ENCODE results near the gene CLEC2L. TPM values are rescaled to one million over a fixed set of nuclear protein-coding genes. Genes with fewer than 3 reads are reported as not detected.

Gene CLEC2L
- polyA plus RNA-seq, 3 donors: 0.22 TPM; not detected in 2

- H3K27ac ChIP-seq (ENCODE audit: low read depth, low read length): no peak overlapping the region
- 95 to 98% (median 96%) methylated on average over 7 of the region's 7 CpGs for WGBS, 3 donors
These were observed 64.0 kb downstream of the CLEC2L start for GRCh38 chr7:139587535-139587934.

GRCh38 chr7:139588632-139589031 is 65.1 kb downstream of the CLEC2L start:
- WGBS, 3 donors: 38 to 69% (median 56%) methylated on average over 7 of the region's 7 CpGs
- H3K27ac ChIP-seq (ENCODE audit: low read depth, low read length): no peak overlapping the region

GRCh38 chr7:139589474-139589873 is 66.0 kb downstream of the CLEC2L start:
- H3K27ac ChIP-seq (ENCODE audit: low read depth, low read length): no peak overlapping the region
- WGBS, 3 donors: 93 to 100% (median 98%) methylated on average over 1 of the region's 1 CpG

DNA sequence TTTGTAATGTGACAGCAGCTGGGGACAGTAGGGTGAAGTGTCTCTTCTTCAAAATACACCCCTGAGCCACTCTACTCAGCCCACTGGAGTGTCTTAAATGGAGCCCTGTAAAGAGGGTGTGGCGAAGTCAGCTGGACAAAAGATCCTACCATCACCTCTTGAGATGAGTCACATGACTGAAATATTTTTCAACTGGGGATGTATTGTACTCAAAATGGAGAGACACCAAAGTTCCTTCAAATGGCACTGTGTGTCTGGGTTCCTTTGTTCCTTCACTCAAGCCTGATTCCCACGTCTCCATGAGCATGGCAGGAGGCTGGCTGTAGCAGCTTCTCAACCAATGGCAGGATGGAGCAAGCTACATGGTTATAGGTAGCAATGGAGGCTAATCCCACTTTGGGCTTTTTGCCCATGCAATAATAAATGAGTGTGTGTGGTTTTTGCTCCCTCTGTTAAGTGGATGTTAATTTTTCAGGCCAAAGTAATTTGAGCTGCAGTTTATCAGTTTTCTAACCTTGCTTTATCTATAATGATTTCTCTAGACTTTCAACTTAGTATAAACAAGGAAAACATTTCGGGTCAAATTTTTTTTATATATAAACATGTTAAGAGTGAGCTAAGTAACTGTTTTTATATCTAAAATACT is 68.2 kb downstream of the CLEC2L start:
- no peak overlapping the region for H3K27ac ChIP-seq (ENCODE audit: low read depth, low read length)
- 81 to 94% (median 92%) methylated on average over 3 of the region's 3 CpGs for WGBS, 3 donors

GRCh38 chr7:139592801-139593461 is 69.4 kb downstream of the CLEC2L start:
- 88 to 97% (median 94%) methylated on average over 4 of the region's 4 CpGs for WGBS, 3 donors
- H3K27ac ChIP-seq (ENCODE audit: low read depth, low read length): no peak overlapping the region

- 92 to 99% (median 98%) methylated on average over 2 of the region's 2 CpGs for WGBS, 3 donors
These were observed 70.6 kb downstream of the CLEC2L start for GRCh38 chr7:139594090-139594489.

More at GRCh38 chr7:139594090-139594489, 70.6 kb downstream of the CLEC2L start:
- no peak overlapping the region for H3K27ac ChIP-seq (ENCODE audit: low read depth, low read length)

Other genes with a start within 250 kb of the CLEC2L start
- 10 to 100 TPM; 23.9 to 38.1 (median 34.4) TPM for gene FMC1, start 182.3 kb upstream of the CLEC2L start, polyA plus RNA-seq
- 10 to 100 TPM; 20.1 to 50.2 (median 32.4) TPM for gene LUC7L2, start 163.8 kb upstream of the CLEC2L start, polyA plus RNA-seq
- under 1 TPM in 1 of 3 donors, not detected in 2; 0.81 TPM for gene KLRG2, start 40.0 kb upstream of the CLEC2L start, polyA plus RNA-seq

All from adipose tissue (tissue), 3 donors.